ENCODE measurements around the gene TLCD2. TPM values are rescaled to one million over a fixed set of nuclear protein-coding genes. Genes with fewer than 3 reads are reported as not detected.
A peak's percentile ranks its signal among the peaks of the same experiment; 100 is the strongest.

TLCD2 gene
- total and polyA plus RNA-seq, 2 of the 13 experiments (the other 11 are each of a cell fraction or from before 2014, with no cell fraction given): 0.90 to 1.1 TPM

DNA sequence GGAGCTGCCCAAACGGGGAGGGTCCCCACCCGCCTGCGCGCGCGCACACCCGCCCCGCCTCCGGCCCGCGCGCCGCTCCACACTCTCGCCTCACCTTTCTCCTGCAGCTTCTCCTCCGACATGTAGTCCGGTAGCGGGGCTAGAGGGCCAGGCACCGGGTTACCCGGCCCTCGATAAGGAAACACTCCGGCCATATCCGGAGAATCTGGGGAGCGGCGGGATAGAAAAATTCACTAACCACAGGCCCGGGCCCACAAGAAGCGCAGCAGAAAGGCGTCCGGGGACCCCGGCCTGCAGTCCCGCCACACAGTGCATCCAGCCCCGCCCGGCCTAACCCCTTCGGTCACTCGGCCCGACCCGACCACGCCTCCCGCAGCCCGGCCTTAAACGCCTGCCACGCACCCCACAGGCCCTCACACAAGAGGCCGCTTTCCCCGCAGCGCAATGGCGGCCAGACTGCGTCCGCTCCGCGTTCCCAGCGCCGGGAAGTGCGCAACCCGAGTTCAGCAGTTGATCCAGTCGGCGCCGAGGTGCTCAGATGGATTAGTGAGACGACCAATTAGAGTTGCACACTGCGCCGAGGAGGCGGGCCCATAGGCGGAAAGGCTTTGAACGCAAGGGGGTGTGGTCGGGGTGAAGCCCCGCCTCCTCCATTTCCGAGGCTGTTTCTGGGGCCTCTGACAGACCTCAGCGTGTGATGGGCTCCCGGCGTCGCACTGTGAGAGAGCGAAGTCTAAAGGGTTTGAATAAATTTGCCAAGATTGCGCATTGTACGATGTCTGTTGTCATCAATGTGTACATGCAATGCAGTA lies 25.6 kb downstream of the TLCD2 start, which contains the start of gene PRPF8 (continued):
- TF ChIP-seq, protein P1, sequence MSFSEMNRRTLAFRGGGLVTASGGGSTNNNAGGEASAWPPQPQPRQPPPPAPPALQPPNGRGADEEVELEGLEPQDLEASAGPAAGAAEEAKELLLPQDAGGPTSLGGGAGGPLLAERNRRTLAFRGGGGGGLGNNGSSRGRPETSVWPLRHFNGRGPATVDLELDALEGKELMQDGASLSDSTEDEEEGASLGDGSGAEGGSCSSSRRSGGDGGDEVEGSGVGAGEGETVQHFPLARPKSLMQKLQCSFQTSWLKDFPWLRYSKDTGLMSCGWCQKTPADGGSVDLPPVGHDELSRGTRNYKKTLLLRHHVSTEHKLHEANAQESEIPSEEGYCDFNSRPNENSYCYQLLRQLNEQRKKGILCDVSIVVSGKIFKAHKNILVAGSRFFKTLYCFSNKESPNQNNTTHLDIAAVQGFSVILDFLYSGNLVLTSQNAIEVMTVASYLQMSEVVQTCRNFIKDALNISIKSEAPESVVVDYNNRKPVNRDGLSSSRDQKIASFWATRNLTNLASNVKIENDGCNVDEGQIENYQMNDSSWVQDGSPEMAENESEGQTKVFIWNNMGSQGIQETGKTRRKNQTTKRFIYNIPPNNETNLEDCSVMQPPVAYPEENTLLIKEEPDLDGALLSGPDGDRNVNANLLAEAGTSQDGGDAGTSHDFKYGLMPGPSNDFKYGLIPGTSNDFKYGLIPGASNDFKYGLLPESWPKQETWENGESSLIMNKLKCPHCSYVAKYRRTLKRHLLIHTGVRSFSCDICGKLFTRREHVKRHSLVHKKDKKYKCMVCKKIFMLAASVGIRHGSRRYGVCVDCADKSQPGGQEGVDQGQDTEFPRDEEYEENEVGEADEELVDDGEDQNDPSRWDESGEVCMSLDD (CRISPR knock-in tag; IDR thresholded peaks at IDR 0.05; ENCODE audit: borderline replicate concordance): no peak
- no peak for TF ChIP-seq MLLT10 (CRISPR knock-in tag; IDR thresholded peaks at IDR 0.05)
- TF ChIP-seq, protein P2, sequence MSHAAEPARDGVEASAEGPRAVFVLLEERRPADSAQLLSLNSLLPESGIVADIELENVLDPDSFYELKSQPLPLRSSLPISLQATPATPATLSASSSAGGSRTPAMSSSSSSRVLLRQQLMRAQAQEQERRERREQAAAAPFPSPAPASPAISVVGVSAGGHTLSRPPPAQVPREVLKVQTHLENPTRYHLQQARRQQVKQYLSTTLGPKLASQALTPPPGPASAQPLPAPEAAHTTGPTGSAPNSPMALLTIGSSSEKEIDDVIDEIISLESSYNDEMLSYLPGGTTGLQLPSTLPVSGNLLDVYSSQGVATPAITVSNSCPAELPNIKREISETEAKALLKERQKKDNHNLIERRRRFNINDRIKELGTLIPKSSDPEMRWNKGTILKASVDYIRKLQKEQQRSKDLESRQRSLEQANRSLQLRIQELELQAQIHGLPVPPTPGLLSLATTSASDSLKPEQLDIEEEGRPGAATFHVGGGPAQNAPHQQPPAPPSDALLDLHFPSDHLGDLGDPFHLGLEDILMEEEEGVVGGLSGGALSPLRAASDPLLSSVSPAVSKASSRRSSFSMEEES (CRISPR knock-in tag; IDR thresholded peaks at IDR 0.05): peak; percentile 36; the same call in 1 of the 2 replicates
- no peak for TF ChIP-seq HMGA1 (CRISPR knock-in tag; conservative IDR thresholded peaks at IDR 0.05)
- TF ChIP-seq ZNF713 (CRISPR knock-in tag; IDR thresholded peaks at IDR 0.05): no peak
- TF ChIP-seq ZSCAN25 (CRISPR knock-in tag; IDR thresholded peaks at IDR 0.05): peak; percentile 25; the same call in 1 of the 2 replicates
- TF ChIP-seq, protein P3, sequence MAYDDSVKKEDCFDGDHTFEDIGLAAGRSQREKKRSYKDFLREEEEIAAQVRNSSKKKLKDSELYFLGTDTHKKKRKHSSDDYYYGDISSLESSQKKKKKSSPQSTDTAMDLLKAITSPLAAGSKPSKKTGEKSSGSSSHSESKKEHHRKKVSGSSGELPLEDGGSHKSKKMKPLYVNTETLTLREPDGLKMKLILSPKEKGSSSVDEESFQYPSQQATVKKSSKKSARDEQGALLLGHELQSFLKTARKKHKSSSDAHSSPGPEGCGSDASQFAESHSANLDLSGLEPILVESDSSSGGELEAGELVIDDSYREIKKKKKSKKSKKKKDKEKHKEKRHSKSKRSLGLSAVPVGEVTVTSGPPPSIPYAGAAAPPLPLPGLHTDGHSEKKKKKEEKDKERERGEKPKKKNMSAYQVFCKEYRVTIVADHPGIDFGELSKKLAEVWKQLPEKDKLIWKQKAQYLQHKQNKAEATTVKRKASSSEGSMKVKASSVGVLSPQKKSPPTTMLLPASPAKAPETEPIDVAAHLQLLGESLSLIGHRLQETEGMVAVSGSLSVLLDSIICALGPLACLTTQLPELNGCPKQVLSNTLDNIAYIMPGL (CRISPR knock-in tag; IDR thresholded peaks at IDR 0.05; ENCODE audit: borderline replicate concordance in 1 of 2, low read depth in 1 of 2): peak; percentile 51 to 80; a peak in 3 of 4 replicates
- no peak for TF ChIP-seq ATF7-NPFF (CRISPR knock-in tag; IDR thresholded peaks at IDR 0.05; ENCODE audit: low read depth)
- no peak for TF ChIP-seq RARG (CRISPR knock-in tag; IDR thresholded peaks at IDR 0.05; ENCODE audit: low read depth)
- TF ChIP-seq ZNF792 (CRISPR knock-in tag; IDR thresholded peaks at IDR 0.05): no peak; the same call in 1 of the 2 replicates
- TF ChIP-seq ZBTB7A (CRISPR knock-in tag; IDR thresholded peaks at IDR 0.05): no peak
- TF ChIP-seq, protein P4, sequence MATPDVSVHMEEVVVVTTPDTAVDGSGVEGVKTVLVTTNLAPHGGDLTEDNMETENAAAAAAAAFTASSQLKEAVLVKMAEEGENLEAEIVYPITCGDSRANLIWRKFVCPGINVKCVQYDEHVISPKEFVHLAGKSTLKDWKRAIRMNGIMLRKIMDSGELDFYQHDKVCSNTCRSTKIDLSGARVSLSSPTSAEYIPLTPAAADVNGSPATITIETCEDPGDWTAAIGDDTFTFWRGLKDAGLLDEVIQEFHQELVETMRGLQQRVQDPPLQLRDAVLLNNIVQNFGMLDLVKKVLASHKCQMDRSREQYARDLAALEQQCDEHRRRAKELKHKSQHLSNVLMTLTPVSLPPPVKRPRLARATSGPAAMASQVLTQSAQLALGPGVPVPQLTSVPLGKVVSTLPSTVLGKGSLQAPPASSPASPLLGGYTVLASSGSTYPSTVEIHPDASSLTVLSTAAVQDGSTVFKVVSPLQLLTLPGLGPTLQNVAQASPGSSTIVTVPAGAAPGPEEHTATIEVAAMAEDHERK (CRISPR knock-in tag; IDR thresholded peaks at IDR 0.05; ENCODE audit: low read depth): peak; percentile 34; the same call in 1 of the 2 replicates
- no peak for TF ChIP-seq ZNF432 (CRISPR knock-in tag; IDR thresholded peaks at IDR 0.05; ENCODE audit: borderline replicate concordance)
- no peak for TF ChIP-seq PAF1 (CRISPR knock-in tag; IDR thresholded peaks at IDR 0.05)
- TF ChIP-seq, protein P5, sequence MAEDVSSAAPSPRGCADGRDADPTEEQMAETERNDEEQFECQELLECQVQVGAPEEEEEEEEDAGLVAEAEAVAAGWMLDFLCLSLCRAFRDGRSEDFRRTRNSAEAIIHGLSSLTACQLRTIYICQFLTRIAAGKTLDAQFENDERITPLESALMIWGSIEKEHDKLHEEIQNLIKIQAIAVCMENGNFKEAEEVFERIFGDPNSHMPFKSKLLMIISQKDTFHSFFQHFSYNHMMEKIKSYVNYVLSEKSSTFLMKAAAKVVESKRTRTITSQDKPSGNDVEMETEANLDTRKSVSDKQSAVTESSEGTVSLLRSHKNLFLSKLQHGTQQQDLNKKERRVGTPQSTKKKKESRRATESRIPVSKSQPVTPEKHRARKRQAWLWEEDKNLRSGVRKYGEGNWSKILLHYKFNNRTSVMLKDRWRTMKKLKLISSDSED (CRISPR knock-in tag; IDR thresholded peaks at IDR 0.05): no peak
- peak; percentile 61 for TF ChIP-seq ZNF501 (CRISPR knock-in tag; IDR thresholded peaks at IDR 0.05)
- peak; percentile 75 for TF ChIP-seq RBM39 (IDR thresholded peaks at IDR 0.05; ENCODE audit: low read depth, low read length, poor library complexity, severe bottlenecking)
- no peak for TF ChIP-seq CENPT (CRISPR knock-in tag; IDR thresholded peaks at IDR 0.05; ENCODE audit: low read depth)
- no peak for TF ChIP-seq PCBP2 (optimal IDR thresholded peaks at IDR 0.05; ENCODE audit: low read depth, low read length, poor library complexity, severe bottlenecking)
- no peak for TF ChIP-seq ZNF431 (CRISPR knock-in tag; IDR thresholded peaks at IDR 0.05; ENCODE audit: borderline replicate concordance, low read depth)

Measured in HepG2 (cell line).